ENCODE results near the gene CENPQ.

Gene CENPQ

DNA sequence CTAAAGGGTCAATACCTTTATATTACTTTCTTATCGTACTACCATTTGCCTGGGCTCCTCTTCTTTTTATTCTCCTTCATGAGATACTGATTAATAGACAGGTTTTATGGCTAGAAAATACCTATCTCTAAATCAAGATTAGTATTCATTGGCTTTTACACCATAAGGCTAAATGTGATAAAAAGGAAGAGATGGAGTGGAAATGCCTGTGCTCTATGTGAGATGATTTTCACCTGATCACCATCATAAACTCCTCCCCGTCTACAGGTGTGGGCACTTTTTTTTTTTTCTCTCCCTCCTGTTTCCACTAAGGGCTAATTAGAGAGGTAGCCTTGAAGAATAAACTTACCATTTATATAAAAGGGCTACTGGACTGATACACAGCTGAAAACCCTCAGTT is 36.5 kb downstream of the CENPQ start, which contains the start of gene GLYATL3:
GLYATL3 (plus strand) TSS at position 301 of the 400 bp plus-strand sequence. CDS start 12,068 bp downstream, outside the sequence.
- no peaks in the 10 kb centered on the region for H3K9me3 ChIP-seq (ENCODE audit: control insufficient read depth, low read length)
- TF ChIP-seq, protein P1, sequence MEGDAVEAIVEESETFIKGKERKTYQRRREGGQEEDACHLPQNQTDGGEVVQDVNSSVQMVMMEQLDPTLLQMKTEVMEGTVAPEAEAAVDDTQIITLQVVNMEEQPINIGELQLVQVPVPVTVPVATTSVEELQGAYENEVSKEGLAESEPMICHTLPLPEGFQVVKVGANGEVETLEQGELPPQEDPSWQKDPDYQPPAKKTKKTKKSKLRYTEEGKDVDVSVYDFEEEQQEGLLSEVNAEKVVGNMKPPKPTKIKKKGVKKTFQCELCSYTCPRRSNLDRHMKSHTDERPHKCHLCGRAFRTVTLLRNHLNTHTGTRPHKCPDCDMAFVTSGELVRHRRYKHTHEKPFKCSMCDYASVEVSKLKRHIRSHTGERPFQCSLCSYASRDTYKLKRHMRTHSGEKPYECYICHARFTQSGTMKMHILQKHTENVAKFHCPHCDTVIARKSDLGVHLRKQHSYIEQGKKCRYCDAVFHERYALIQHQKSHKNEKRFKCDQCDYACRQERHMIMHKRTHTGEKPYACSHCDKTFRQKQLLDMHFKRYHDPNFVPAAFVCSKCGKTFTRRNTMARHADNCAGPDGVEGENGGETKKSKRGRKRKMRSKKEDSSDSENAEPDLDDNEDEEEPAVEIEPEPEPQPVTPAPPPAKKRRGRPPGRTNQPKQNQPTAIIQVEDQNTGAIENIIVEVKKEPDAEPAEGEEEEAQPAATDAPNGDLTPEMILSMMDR (IDR thresholded peaks at IDR 0.05): no peak
- no peak within 1 kb of the TSS for H3K4me3 ChIP-seq (ENCODE audit: low read depth, low read length)
- no peaks in the 10 kb centered on the region for H3K36me3 ChIP-seq (ENCODE audit: control insufficient read depth, insufficient read depth, low read length)
- H3K4me2 ChIP-seq (ENCODE audit: low read length): no peak within 1 kb of the TSS
- no peaks in the 10 kb centered on the region for H3K79me2 ChIP-seq
- no peak within 1 kb of the TSS for H3K9ac ChIP-seq
- H3K27me3 ChIP-seq (ENCODE audit: control insufficient read depth, insufficient read depth, low read length): no peaks in the 10 kb centered on the region
- no peak within 1 kb of the TSS for H2AFZ ChIP-seq
- no peak within 1 kb of the TSS for H3K27ac ChIP-seq
- H3K4me1 ChIP-seq: no peaks in the 10 kb centered on the region

DNA sequence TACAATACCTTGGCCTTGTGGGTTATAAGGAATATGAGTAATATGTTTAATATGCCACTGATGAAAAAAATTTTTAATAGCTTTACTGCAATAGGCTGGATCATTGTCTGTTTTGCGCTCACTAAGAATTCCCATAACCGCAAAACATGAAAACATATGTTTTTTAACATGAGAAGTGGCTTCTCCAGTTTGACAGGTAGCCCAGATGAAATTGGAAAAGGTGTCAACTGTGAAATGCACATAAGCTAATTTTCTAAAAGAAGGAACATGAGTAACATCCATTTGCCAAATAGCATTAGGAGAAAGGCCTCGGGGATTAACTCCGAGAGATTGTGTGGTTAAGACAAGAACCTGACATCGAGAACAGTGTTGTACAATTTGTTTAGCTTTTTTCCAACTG is 41.5 kb downstream of the CENPQ start:
- H3K9me3 ChIP-seq (ENCODE audit: control insufficient read depth, low read length): no peaks in the 10 kb centered on the region
- H3K4me3 ChIP-seq (ENCODE audit: low read depth, low read length): no peak overlapping the region
- no peak overlapping the region for H3K4me2 ChIP-seq (ENCODE audit: low read length)
- H3K36me3 ChIP-seq (ENCODE audit: control insufficient read depth, insufficient read depth, low read length): no peaks in the 10 kb centered on the region
- H3K27ac ChIP-seq: no peak overlapping the region
- no peaks in the 10 kb centered on the region for H3K79me2 ChIP-seq
- H3K27me3 ChIP-seq (ENCODE audit: control insufficient read depth, insufficient read depth, low read length): no peaks in the 10 kb centered on the region
- H3K9ac ChIP-seq: no peak overlapping the region
- TF ChIP-seq, protein P1 (IDR thresholded peaks at IDR 0.05): no peak
- H3K4me1 ChIP-seq: no peaks in the 10 kb centered on the region
- H2AFZ ChIP-seq: no peak overlapping the region

DNA sequence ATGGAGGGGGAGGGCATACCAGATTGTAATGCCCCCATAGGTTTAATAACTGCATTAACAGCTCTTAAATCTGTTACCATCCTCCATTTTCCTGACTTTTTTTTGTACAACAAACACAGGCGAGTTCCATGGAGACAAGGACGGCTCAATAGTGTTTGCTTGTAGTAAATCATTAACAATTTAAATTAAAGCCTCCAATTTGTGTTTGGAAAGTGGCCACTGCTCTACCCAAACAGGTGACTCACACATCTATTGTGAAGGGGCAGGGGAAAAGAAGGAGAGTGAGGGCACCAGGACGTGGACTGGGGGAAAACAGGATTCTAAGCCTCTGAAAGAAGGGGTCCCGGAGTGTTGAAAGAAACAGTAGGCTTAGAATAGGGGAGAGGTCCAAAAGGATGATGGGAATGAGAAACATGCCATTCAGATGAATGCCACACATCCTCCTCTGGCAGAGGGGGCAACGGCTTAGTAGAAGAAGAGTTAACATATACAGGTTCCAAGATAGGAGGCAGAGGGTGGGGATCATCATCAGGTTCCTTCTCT is 43.5 kb downstream of the CENPQ start:
- no peak overlapping the region for H2AFZ ChIP-seq
- TF ChIP-seq, protein P1 (IDR thresholded peaks at IDR 0.05): no peak
- H3K79me2 ChIP-seq: no peaks in the 10 kb centered on the region
- H3K4me3 ChIP-seq (ENCODE audit: low read depth, low read length): no peak overlapping the region
- H3K27me3 ChIP-seq (ENCODE audit: control insufficient read depth, insufficient read depth, low read length): no peaks in the 10 kb centered on the region
- no peak overlapping the region for H3K27ac ChIP-seq
- no peaks in the 10 kb centered on the region for H3K36me3 ChIP-seq (ENCODE audit: control insufficient read depth, insufficient read depth, low read length)
- H3K9me3 ChIP-seq (ENCODE audit: control insufficient read depth, low read length): no peaks in the 10 kb centered on the region
- no peaks in the 10 kb centered on the region for H3K4me1 ChIP-seq
- no peak overlapping the region for H3K9ac ChIP-seq
- H3K4me2 ChIP-seq (ENCODE audit: low read length): no peak overlapping the region

DNA sequence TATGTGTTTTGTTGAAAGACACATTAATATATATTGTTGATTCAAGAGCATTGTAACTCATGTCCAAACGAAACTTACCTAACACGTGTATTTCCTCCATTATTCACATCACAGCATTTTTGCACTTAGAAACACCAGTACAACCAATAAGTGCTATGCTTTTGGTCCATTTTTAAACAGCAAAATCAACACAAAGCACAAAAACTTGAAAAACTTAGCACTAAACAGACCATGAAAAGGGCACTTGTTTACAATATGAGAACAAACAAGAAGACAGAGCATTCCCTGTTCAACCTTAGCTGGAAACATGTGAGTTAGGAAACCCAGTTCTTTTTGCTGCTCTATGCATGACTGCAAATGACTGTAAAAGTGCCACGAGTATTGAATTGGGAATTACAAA is 46.2 kb downstream of the CENPQ start:
- TF ChIP-seq, protein P1 (IDR thresholded peaks at IDR 0.05): no peak
- no peak overlapping the region for H3K4me3 ChIP-seq (ENCODE audit: low read depth, low read length)
- no peak overlapping the region for H3K4me2 ChIP-seq (ENCODE audit: low read length)
- H3K36me3 ChIP-seq (ENCODE audit: control insufficient read depth, insufficient read depth, low read length): no peaks in the 10 kb centered on the region
- no peak overlapping the region for H3K27ac ChIP-seq
- no peak overlapping the region for H3K9ac ChIP-seq
- H3K27me3 ChIP-seq (ENCODE audit: control insufficient read depth, insufficient read depth, low read length): no peaks in the 10 kb centered on the region
- H2AFZ ChIP-seq: no peak overlapping the region
- H3K4me1 ChIP-seq: no peaks in the 10 kb centered on the region
- H3K9me3 ChIP-seq (ENCODE audit: control insufficient read depth, low read length): no peaks in the 10 kb centered on the region
- H3K79me2 ChIP-seq: no peaks in the 10 kb centered on the region

Measured in parathyroid adenoma (tissue), 2 donors.